Activated CD4-positive, alpha-beta memory T cell treated with anti-CD3 and anti-CD28 coated beads for 36 hours (primary cell): ENCODE results near the gene PADI2. TPM values are rescaled to one million over a fixed set of nuclear protein-coding genes. Genes with fewer than 3 reads are reported as not detected.

Experiments
- CTCF ChIA-PET: fragments of 350-600 bp; sonication (Branson Sonifier 250); formaldehyde crosslinking; loops from one replicate; lab custom pipeline; 2021; ENCODE audit warnings: antibody characterized with exemption, inconsistent platforms; lab: Charles Lee
- POLR2A ChIA-PET: fragments of 350-600 bp; sonication (Branson Sonifier 250); formaldehyde crosslinking; loops from one replicate; lab custom pipeline; 2021; ENCODE audit warnings: antibody characterized with exemption; lab: Charles Lee
- DNase-seq: peaks from one replicate; pipeline ENCODE4 v3.0.0-alpha.2; 2020
- H3K27ac Mint-ChIP-seq: one replicate; pipeline ENCODE4 v1.8.0; 2021; ENCODE audit warnings: mixed read lengths
- H3K27me3 Mint-ChIP-seq: one replicate; pipeline ENCODE4 v1.8.0; 2021; ENCODE audit warnings: mixed read lengths
- H3K36me3 Mint-ChIP-seq: one replicate; pipeline ENCODE4 v1.8.0; 2021; ENCODE audit warnings: mixed read lengths
- H3K4me1 Mint-ChIP-seq: one replicate; pipeline ENCODE4 v1.8.0; 2021; ENCODE audit warnings: low read depth, mixed read lengths
- H3K4me3 Mint-ChIP-seq: one replicate; pipeline ENCODE4 v1.8.0; 2021; ENCODE audit warnings: mild to moderate bottlenecking, mixed read lengths
- H3K9me3 Mint-ChIP-seq: one replicate; pipeline ENCODE4 v1.8.0; 2021; ENCODE audit warnings: mixed read lengths
- intact Hi-C: fragments of 100-400 bp; cut with micrococcal nuclease; formaldehyde crosslinking; loops from one replicate; pipeline ENCODE4 v1.15.1; 2023
- total RNA-seq, 2 experiments: library from RNA; stranded (reverse); gene quantifications; one replicate each; pipeline ENCODE4 v1.2.3, GENCODE V29; 2021

Gene PADI2
- total RNA-seq, 2 experiments from 2014 or later: not detected

GRCh38 chr1:17089506-17089905 lies 29.7 kb downstream of the PADI2 start:
- Mint-ChIP-seq H3K27me3 (peaks cover 2% of the 10 kb centered on the region), H3K4me3 (no peak overlapping the region), H3K4me1 (no peaks in the 10 kb centered on the region), H3K36me3 (no peaks in the 10 kb centered on the region), H3K27ac (no peak overlapping the region), H3K9me3 (no peaks in the 10 kb centered on the region)
- intact Hi-C loops: no loop called here
- DNase-seq: no peak
- ChIA-PET CTCF (no interaction called here), POLR2A (no interaction called here)

- Mint-ChIP-seq H3K27ac (no peak overlapping the region), H3K27me3 (peaks cover 5% of the 10 kb centered on the region), H3K36me3 (no peaks in the 10 kb centered on the region), H3K4me1 (no peaks in the 10 kb centered on the region), H3K9me3 (no peaks in the 10 kb centered on the region), H3K4me3 (no peak overlapping the region)
- CTCF ChIA-PET: no interaction called here
- POLR2A ChIA-PET: no interaction called here
- no peak for DNase-seq
- intact Hi-C loops: no loop called here
These were observed 32.5 kb downstream of the PADI2 start for GRCh38 chr1:17086751-17087150.

- intact Hi-C loops: no loop called here
- no peak for DNase-seq
- POLR2A ChIA-PET: no interaction called here
- Mint-ChIP-seq H3K27ac (no peak overlapping the region), H3K4me1 (no peaks in the 10 kb centered on the region), H3K27me3 (peaks cover 5% of the 10 kb centered on the region), H3K36me3 (no peaks in the 10 kb centered on the region), H3K4me3 (no peak overlapping the region), H3K9me3 (no peaks in the 10 kb centered on the region)
- CTCF ChIA-PET: no interaction called here
These were observed 34.5 kb downstream of the PADI2 start for GRCh38 chr1:17084787-17085186.

GRCh38 chr1:17082761-17083160 lies 36.5 kb downstream of the PADI2 start:
- no peak for DNase-seq
- no peak overlapping the region for H3K4me3 Mint-ChIP-seq
- H3K36me3 Mint-ChIP-seq: no peaks in the 10 kb centered on the region
- H3K9me3 Mint-ChIP-seq: no peaks in the 10 kb centered on the region
- H3K27ac Mint-ChIP-seq: no peak overlapping the region
- peaks cover 5% of the 10 kb centered on the region for H3K27me3 Mint-ChIP-seq
- POLR2A ChIA-PET: no interaction called here
- CTCF ChIA-PET: no interaction called here
- no peaks in the 10 kb centered on the region for H3K4me1 Mint-ChIP-seq
- intact Hi-C loops: no loop called here

- ChIA-PET POLR2A (no interaction called here), CTCF (no interaction called here)
- Mint-ChIP-seq H3K9me3 (no peaks in the 10 kb centered on the region), H3K4me3 (no peak overlapping the region), H3K36me3 (no peaks in the 10 kb centered on the region), H3K4me1 (no peaks in the 10 kb centered on the region), H3K27me3 (peaks cover 5% of the 10 kb centered on the region), H3K27ac (no peak overlapping the region)
- intact Hi-C loops: no loop called here
- DNase-seq: no peak
These were observed 37.8 kb downstream of the PADI2 start for GRCh38 chr1:17081439-17081838.

- DNase-seq: no peak
- no peaks in the 10 kb centered on the region for H3K9me3 Mint-ChIP-seq
- H3K36me3 Mint-ChIP-seq: no peaks in the 10 kb centered on the region
- intact Hi-C loops: no loop called here
- H3K4me3 Mint-ChIP-seq: no peak overlapping the region
- CTCF ChIA-PET: no interaction called here
- no peaks in the 10 kb centered on the region for H3K4me1 Mint-ChIP-seq
- no peak overlapping the region for H3K27ac Mint-ChIP-seq
- POLR2A ChIA-PET: no interaction called here
- peaks cover 5% of the 10 kb centered on the region for H3K27me3 Mint-ChIP-seq
These were observed 38.4 kb downstream of the PADI2 start for GRCh38 chr1:17080880-17081279.

GRCh38 chr1:17080085-17080759 lies 39.0 kb downstream of the PADI2 start:
- DNase-seq: no peak
- H3K4me1 Mint-ChIP-seq: no peaks in the 10 kb centered on the region
- ChIA-PET POLR2A (no interaction called here), CTCF (no interaction called here)
- H3K27me3 Mint-ChIP-seq: peaks cover 5% of the 10 kb centered on the region
- intact Hi-C loops: no loop called here
- H3K36me3 Mint-ChIP-seq: no peaks in the 10 kb centered on the region
- no peaks in the 10 kb centered on the region for H3K9me3 Mint-ChIP-seq
- H3K27ac Mint-ChIP-seq: no peak overlapping the region
- no peak overlapping the region for H3K4me3 Mint-ChIP-seq

GRCh38 chr1:17078991-17079868 lies 40.0 kb downstream of the PADI2 start:
- Mint-ChIP-seq H3K27ac (no peak overlapping the region), H3K4me1 (no peaks in the 10 kb centered on the region), H3K36me3 (no peaks in the 10 kb centered on the region), H3K4me3 (no peak overlapping the region), H3K27me3 (peaks cover under 1% of the 10 kb centered on the region), H3K9me3 (no peaks in the 10 kb centered on the region)
- intact Hi-C loops: no loop called here
- POLR2A ChIA-PET: no interaction called here
- DNase-seq: no peak
- CTCF ChIA-PET: no interaction called here

GRCh38 chr1:17075470-17076255 lies 43.6 kb downstream of the PADI2 start:
- Mint-ChIP-seq H3K4me3 (no peak overlapping the region), H3K27me3 (no peaks in the 10 kb centered on the region), H3K27ac (no peak overlapping the region), H3K9me3 (no peaks in the 10 kb centered on the region), H3K36me3 (no peaks in the 10 kb centered on the region), H3K4me1 (no peaks in the 10 kb centered on the region)
- DNase-seq: peak; percentile 22
- intact Hi-C loops: no loop called here
- CTCF ChIA-PET: interaction anchor here (0.5 to 2.3 kb wide), 8 partner anchors 8 to 1827 kb away, joined by 3 to 12 read pairs (median 4); no protein-coding TSS in a partner anchor
- POLR2A ChIA-PET: no interaction called here

- Mint-ChIP-seq H3K27ac (no peak overlapping the region), H3K36me3 (no peaks in the 10 kb centered on the region), H3K9me3 (no peaks in the 10 kb centered on the region), H3K27me3 (no peaks in the 10 kb centered on the region), H3K4me3 (no peak overlapping the region), H3K4me1 (no peaks in the 10 kb centered on the region)
- ChIA-PET POLR2A (no interaction called here), CTCF (no interaction called here)
- intact Hi-C loops: no loop called here
- no peak for DNase-seq
These were observed 47.5 kb downstream of the PADI2 start for GRCh38 chr1:17071794-17072193.

GRCh38 chr1:17070163-17070525 lies 49.1 kb downstream of the PADI2 start:
- Mint-ChIP-seq H3K9me3 (peaks cover under 1% of the 10 kb centered on the region), H3K27me3 (no peaks in the 10 kb centered on the region), H3K4me3 (no peak overlapping the region), H3K27ac (no peak overlapping the region), H3K36me3 (no peaks in the 10 kb centered on the region), H3K4me1 (no peaks in the 10 kb centered on the region)
- intact Hi-C loops: no loop called here
- DNase-seq: no peak
- POLR2A ChIA-PET: no interaction called here
- CTCF ChIA-PET: no interaction called here

- ChIA-PET CTCF (no interaction called here), POLR2A (no interaction called here)
- Mint-ChIP-seq H3K36me3 (no peaks in the 10 kb centered on the region), H3K4me1 (no peaks in the 10 kb centered on the region), H3K4me3 (no peak overlapping the region), H3K27me3 (no peaks in the 10 kb centered on the region), H3K9me3 (peaks cover 4% of the 10 kb centered on the region), H3K27ac (no peak overlapping the region)
- intact Hi-C loops: no loop called here
- DNase-seq: no peak
These were observed 49.6 kb downstream of the PADI2 start for GRCh38 chr1:17069452-17070162.
